MCF 10A (cell line): ENCODE data around the gene GSG1L. TPM values are rescaled to one million over a fixed set of nuclear protein-coding genes. Genes with fewer than 3 reads are reported as not detected.

ENCODE experiments used
- BruUV-seq: library from RNA; stranded (reverse); fragments of 400-500 nt; replicated peaks from 2 replicates; lab custom pipeline; 2021; lab: Mats Ljungman, UMichigan
- CTCF ChIA-PET: fragments of 300-600 bp; sonication (Branson Sonifier 250); formaldehyde crosslinking; extraction: SDS; loops from one replicate; lab custom pipeline; 2021; ENCODE audit warnings: antibody characterized with exemption, inconsistent platforms; lab: Yijun Ruan, JAX
- POLR2A ChIA-PET: fragments of 300-600, 350-650 bp; sonication (Branson Sonifier 250); formaldehyde crosslinking; extraction: SDS; loops from one replicate; lab custom pipeline; 2020; ENCODE audit warnings: antibody characterized with exemption, inconsistent platforms; lab: Yijun Ruan, JAX
- DNase-seq: peaks from one replicate; pipeline ENCODE4 v3.0.0-alpha.2; 2018; ENCODE audit not compliant: unreplicated experiment
- H3K27ac Mint-ChIP-seq: one replicate; pipeline ENCODE4 v1.8.0; 2022; ENCODE audit warnings: mild to moderate bottlenecking, low read depth, mixed read lengths; ENCODE audit not compliant: unreplicated experiment
- H3K27me3 Mint-ChIP-seq: one replicate; pipeline ENCODE4 v1.8.0; 2022; ENCODE audit warnings: mixed read lengths; ENCODE audit not compliant: insufficient read depth, unreplicated experiment
- H3K36me3 Mint-ChIP-seq: one replicate; pipeline ENCODE4 v1.8.0; 2022; ENCODE audit warnings: mild to moderate bottlenecking, moderate library complexity, mixed read lengths; ENCODE audit not compliant: insufficient read depth, unreplicated experiment
- H3K4me1 Mint-ChIP-seq: one replicate; pipeline ENCODE4 v1.8.0; 2022; ENCODE audit warnings: mixed read lengths; ENCODE audit not compliant: insufficient read depth, unreplicated experiment
- H3K4me3 Mint-ChIP-seq: one replicate; pipeline ENCODE4 v1.8.0; 2022; ENCODE audit warnings: mild to moderate bottlenecking, moderate library complexity, mixed read lengths; ENCODE audit not compliant: unreplicated experiment
- H3K9me3 Mint-ChIP-seq: one replicate; pipeline ENCODE4 v1.8.0; 2022; ENCODE audit warnings: mixed read lengths; ENCODE audit not compliant: unreplicated experiment
- CTCF ChIP-seq: fragments of 200-600 bp; IDR thresholded peaks from one replicate; pipeline ENCODE4 v1.8.0; 2022; ENCODE audit warnings: antibody characterized with exemption, mild to moderate bottlenecking; ENCODE audit not compliant: unreplicated experiment
- intact Hi-C: fragments of 100-400 bp; cut with micrococcal nuclease; formaldehyde crosslinking; loops from 2 replicates; pipeline ENCODE4 v1.14.1; 2022
- total RNA-seq: library from RNA; stranded (reverse); gene quantifications from 2 replicates; pipeline ENCODE4 v1.2.3, GENCODE V29; 2022

Gene GSG1L
- total RNA-seq, 1 experiment from 2014 or later = not detected

DNA sequence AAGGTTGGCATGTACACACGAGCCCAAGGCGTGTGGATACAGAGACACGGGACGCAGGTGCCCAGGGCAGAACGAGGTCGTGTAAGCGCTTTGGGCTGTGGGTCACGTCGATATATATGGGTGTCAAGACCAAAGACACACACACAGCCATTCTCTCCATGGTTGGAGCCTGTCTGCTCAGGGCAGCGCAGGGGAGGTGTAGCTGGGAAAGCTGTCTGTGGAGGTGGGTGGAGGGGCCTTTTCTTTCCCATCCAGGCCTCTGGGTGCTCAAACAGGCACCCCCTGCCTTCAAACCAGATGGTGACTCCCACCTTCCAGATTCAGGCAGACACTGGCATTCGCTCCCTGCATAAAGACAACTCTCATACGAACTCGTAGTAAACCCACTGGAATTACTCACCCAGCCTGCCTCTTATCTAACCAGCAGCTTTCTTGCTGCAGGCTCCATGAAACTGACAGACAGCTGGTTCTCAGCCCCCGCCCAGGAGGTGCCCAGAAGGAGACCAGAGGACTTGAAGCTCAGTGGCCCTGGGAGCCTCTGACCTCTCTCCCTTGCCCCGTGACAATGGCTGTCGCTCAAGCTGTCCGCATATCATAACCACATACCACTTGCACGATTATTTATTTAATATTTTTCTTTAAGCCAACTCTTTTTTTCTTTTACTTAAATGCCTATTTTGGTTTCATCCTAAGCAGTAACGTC, 276.4 kb downstream of the GSG1L start:
- intact Hi-C loops = no loop called here
- H3K27ac Mint-ChIP-seq = no peak overlapping the region
- peaks cover 1% of the 10 kb centered on the region for H3K36me3 Mint-ChIP-seq
- H3K4me3 Mint-ChIP-seq = no peak overlapping the region
- H3K27me3 Mint-ChIP-seq = no peaks in the 10 kb centered on the region
- ChIA-PET CTCF (no interaction called here), POLR2A (no interaction called here)
- DNase-seq = no peak
- TF ChIP-seq CTCF = no peak
- H3K9me3 Mint-ChIP-seq = no peaks in the 10 kb centered on the region
- BruUV-seq = no TSS peak
- no peaks in the 10 kb centered on the region for H3K4me1 Mint-ChIP-seq

DNA sequence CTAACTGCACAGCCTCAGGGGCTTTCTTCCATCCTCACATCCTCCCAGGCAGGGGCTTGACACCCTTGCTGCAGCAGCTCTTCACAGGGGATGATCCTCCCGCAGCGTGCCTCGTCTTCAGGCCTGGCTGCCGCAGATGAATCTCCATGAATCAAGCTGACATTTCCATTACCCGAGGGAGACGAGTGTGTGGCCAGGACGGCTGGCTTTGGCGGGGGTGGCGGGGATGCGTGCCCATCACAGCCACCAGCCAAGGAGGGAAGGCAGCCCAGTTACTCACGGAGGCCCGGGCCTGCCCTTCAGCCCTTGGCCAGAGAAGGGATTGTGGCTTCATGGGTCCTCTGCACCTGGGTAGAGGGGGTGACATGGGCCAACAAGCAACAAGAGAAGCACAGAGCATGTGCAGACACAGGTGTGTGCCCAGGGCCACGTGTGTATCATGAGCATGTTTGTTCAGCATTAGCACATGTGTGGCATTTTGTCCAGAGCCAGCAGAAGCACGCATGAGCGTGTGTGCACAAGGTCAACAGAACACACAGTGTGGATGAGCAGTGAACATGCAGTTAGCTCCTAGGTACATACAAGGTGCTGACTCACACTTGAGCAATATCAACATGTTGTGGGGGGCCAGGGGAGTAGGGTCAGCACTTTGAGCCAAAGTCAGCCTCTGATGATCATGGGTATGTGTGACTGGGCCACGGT, 277.1 kb downstream of the GSG1L start:
- no TSS peak for BruUV-seq
- CTCF ChIA-PET = interaction anchor here (1.1 kb wide), 1 partner anchor 282 kb away, joined by 3 read pairs; no protein-coding TSS in a partner anchor
- Mint-ChIP-seq H3K9me3 (no peaks in the 10 kb centered on the region), H3K4me1 (no peaks in the 10 kb centered on the region), H3K27ac (no peak overlapping the region), H3K27me3 (no peaks in the 10 kb centered on the region), H3K36me3 (peaks cover 6% of the 10 kb centered on the region), H3K4me3 (no peak overlapping the region)
- POLR2A ChIA-PET = no interaction called here
- no peak for DNase-seq
- intact Hi-C loops = no loop called here
- no peak for TF ChIP-seq CTCF

DNA sequence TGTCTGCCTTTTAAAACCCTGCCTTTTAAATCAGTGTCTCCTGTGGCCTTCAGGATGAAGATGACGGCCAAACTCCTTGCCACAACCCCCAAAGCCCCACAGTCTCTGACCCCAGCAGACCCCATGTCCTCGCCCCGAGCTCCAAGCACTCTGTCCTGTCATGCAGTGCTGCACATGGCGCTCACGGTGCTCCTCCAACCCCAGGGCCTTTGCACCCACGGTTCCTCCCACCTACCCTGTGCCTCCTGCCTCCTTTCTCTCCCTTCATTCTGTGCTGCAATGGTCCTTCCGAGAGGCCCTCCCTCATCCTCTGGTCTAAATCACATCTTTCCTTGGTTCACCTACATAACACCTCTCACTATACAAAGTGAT, 278.2 kb downstream of the GSG1L start:
- no peak overlapping the region for H3K27ac Mint-ChIP-seq
- no TSS peak for BruUV-seq
- no peak for DNase-seq
- TF ChIP-seq CTCF = no peak
- no peak overlapping the region for H3K4me3 Mint-ChIP-seq
- no peaks in the 10 kb centered on the region for H3K4me1 Mint-ChIP-seq
- H3K27me3 Mint-ChIP-seq = no peaks in the 10 kb centered on the region
- CTCF ChIA-PET = no interaction called here
- intact Hi-C loops = no loop called here
- POLR2A ChIA-PET = no interaction called here
- H3K9me3 Mint-ChIP-seq = no peaks in the 10 kb centered on the region
- H3K36me3 Mint-ChIP-seq = peaks cover 6% of the 10 kb centered on the region

DNA sequence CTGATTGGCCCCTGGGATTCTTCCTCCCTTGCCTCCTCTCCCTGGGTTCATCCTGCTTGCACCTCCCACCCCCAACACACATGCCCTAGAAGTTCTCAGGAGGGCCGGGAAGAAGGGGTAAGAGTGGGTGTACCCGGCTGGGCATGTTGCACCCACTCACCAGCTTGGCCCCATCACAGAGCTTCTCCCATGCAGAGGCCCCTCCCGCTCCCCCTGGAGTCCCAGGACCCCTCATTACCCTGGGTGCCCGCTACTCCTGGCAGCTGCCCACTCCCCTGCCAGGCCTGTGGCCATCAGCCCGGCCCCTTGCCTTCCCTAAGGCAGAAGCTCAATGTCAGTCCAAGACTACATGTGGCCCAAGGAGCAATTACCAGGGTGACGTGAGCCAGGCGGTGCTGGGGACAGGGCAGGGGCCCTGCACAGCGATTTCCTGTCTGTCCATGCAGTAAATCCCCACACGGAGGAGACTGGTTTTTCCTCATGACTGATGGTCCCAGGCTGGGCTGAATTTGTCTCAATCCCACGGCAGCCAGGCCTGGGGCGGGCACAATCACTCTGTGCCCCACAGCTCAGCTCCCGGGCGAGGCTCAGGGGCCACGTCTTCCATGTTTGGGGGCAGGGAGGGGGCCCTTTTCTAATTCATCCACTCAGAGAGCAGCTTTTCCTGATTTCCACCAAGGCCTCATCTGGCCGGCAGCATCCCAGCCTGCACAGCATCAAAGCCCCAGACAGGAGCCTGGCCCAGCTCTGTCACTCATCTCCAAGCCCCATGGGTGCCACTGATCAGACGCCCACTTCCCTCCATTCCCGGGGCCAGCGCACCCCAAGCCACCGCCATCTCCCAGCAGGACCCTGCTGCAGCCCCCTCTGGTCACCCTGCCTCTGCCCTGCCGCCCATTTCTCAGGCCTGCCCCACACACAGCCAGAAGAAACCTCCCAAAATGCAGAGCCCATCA, 278.9 kb downstream of the GSG1L start:
- TF ChIP-seq CTCF = no peak
- Mint-ChIP-seq H3K4me1 (no peaks in the 10 kb centered on the region), H3K27ac (no peak overlapping the region), H3K27me3 (no peaks in the 10 kb centered on the region), H3K9me3 (no peaks in the 10 kb centered on the region), H3K36me3 (peaks cover 6% of the 10 kb centered on the region), H3K4me3 (no peak overlapping the region)
- DNase-seq = no peak
- ChIA-PET CTCF (no interaction called here), POLR2A (no interaction called here)
- intact Hi-C loops = no loop called here
- no TSS peak for BruUV-seq
